ENCODE results near the gene IDI2. TPM values are rescaled to one million over a fixed set of nuclear protein-coding genes. Genes with fewer than 3 reads are reported as not detected.

Gene IDI2
- total and polyA plus RNA-seq, 2 of the 13 experiments (the other 11 are each of a cell fraction or from before 2014, with no cell fraction given), result not detected

DNA sequence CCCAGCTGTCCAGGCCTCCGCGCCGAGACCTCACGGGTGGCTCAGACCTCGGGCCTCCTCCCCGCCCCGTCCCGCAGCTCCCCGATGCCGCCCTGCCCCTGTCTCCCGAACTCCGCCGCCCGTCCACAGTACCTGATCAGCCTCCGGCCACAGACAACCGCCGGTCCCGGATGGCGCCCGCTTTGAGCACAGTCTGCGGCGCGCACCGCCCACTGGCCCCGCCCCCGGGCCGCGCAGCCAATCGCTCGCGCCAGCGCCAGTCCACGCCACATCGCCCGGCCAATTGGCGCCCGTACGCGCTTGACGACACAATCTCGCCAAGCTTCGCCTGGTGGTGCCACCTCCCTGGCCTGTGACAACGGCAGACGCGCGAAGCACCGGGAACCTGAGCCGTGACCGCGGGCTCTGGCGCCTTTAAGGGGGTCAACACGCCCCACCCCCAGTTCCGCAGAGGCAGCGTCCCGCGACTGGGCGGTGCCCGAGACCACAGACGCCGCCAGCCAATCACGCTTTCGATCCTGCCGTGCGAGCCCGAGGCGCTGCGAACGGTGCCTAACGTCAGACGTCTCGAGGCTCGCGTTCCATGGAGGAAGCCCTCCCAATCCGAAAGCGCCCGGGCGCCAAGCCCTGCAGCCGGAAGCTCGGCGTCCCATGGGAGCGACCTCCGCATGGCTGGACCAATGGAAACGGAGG, 23.2 kb upstream of the IDI2 start, which contains the start of gene IDI1 (continued):
- TF ChIP-seq ZNF747 (CRISPR knock-in tag; IDR thresholded peaks at IDR 0.05; ENCODE audit: borderline replicate concordance) (no peak), ZNF274 (CRISPR knock-in tag; IDR thresholded peaks at IDR 0.05) (no peak; the same call in 1 of the 2 replicates), KDM1A (CRISPR knock-in tag; IDR thresholded peaks at IDR 0.05) (no peak), ZNF777 (CRISPR knock-in tag; IDR thresholded peaks at IDR 0.05) (no peak), RXRB (CRISPR knock-in tag; IDR thresholded peaks at IDR 0.05; ENCODE audit: borderline replicate concordance) (peak; percentile 65; the same call in 1 of the 2 replicates), LCORL (IDR thresholded peaks at IDR 0.05) (no peak), LCORL (CRISPR knock-in tag; IDR thresholded peaks at IDR 0.05) (peak; percentile 65), FOXK2 (IDR thresholded peaks at IDR 0.05) (0 out of 2 replicates have a peak, but pooled peaks have one; percentile 47), FOXJ3 (CRISPR knock-in tag; IDR thresholded peaks at IDR 0.05; ENCODE audit: borderline replicate concordance) (peak; percentile 67), ZNF672 (CRISPR knock-in tag; IDR thresholded peaks at IDR 0.05) (no peak), ZNF546 (CRISPR knock-in tag; conservative IDR thresholded peaks at IDR 0.05) (peak; percentile 55), ZKSCAN5 (CRISPR knock-in tag; IDR thresholded peaks at IDR 0.05) (no peak), ATAD3A (CRISPR knock-in tag; IDR thresholded peaks at IDR 0.05) (no peak), ZNF556 (CRISPR knock-in tag; IDR thresholded peaks at IDR 0.05; ENCODE audit: borderline replicate concordance) (peak; percentile 25; the same call in 1 of the 2 replicates), ZNF605 (CRISPR knock-in tag; IDR thresholded peaks at IDR 0.05) (peak; percentile 92)
- TF ChIP-seq, protein P1, sequence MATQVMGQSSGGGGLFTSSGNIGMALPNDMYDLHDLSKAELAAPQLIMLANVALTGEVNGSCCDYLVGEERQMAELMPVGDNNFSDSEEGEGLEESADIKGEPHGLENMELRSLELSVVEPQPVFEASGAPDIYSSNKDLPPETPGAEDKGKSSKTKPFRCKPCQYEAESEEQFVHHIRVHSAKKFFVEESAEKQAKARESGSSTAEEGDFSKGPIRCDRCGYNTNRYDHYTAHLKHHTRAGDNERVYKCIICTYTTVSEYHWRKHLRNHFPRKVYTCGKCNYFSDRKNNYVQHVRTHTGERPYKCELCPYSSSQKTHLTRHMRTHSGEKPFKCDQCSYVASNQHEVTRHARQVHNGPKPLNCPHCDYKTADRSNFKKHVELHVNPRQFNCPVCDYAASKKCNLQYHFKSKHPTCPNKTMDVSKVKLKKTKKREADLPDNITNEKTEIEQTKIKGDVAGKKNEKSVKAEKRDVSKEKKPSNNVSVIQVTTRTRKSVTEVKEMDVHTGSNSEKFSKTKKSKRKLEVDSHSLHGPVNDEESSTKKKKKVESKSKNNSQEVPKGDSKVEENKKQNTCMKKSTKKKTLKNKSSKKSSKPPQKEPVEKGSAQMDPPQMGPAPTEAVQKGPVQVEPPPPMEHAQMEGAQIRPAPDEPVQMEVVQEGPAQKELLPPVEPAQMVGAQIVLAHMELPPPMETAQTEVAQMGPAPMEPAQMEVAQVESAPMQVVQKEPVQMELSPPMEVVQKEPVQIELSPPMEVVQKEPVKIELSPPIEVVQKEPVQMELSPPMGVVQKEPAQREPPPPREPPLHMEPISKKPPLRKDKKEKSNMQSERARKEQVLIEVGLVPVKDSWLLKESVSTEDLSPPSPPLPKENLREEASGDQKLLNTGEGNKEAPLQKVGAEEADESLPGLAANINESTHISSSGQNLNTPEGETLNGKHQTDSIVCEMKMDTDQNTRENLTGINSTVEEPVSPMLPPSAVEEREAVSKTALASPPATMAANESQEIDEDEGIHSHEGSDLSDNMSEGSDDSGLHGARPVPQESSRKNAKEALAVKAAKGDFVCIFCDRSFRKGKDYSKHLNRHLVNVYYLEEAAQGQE (IDR thresholded peaks at IDR 0.05; ENCODE audit: borderline replicate concordance in 1 of 2, low read depth in 1 of 2, low read length in 2 of 2), result peak; percentile 38 to 79; a peak in 3 of 4 replicates
- TF ChIP-seq, protein P2, sequence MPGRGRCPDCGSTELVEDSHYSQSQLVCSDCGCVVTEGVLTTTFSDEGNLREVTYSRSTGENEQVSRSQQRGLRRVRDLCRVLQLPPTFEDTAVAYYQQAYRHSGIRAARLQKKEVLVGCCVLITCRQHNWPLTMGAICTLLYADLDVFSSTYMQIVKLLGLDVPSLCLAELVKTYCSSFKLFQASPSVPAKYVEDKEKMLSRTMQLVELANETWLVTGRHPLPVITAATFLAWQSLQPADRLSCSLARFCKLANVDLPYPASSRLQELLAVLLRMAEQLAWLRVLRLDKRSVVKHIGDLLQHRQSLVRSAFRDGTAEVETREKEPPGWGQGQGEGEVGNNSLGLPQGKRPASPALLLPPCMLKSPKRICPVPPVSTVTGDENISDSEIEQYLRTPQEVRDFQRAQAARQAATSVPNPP (CRISPR knock-in tag; IDR thresholded peaks at IDR 0.05), result peak; percentile 88
- TF ChIP-seq, protein P3, sequence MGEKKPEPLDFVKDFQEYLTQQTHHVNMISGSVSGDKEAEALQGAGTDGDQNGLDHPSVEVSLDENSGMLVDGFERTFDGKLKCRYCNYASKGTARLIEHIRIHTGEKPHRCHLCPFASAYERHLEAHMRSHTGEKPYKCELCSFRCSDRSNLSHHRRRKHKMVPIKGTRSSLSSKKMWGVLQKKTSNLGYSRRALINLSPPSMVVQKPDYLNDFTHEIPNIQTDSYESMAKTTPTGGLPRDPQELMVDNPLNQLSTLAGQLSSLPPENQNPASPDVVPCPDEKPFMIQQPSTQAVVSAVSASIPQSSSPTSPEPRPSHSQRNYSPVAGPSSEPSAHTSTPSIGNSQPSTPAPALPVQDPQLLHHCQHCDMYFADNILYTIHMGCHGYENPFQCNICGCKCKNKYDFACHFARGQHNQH (CRISPR knock-in tag; IDR thresholded peaks at IDR 0.05), result peak; percentile 83
- TF ChIP-seq, protein P4, sequence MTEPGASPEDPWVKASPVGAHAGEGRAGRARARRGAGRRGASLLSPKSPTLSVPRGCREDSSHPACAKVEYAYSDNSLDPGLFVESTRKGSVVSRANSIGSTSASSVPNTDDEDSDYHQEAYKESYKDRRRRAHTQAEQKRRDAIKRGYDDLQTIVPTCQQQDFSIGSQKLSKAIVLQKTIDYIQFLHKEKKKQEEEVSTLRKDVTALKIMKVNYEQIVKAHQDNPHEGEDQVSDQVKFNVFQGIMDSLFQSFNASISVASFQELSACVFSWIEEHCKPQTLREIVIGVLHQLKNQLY (CRISPR knock-in tag; IDR thresholded peaks at IDR 0.05), result 0 out of 2 replicates have a peak, but pooled peaks have one; percentile 66
